ENCODE data around the gene ABRACL. TPM values are rescaled to one million over a fixed set of nuclear protein-coding genes. Genes with fewer than 3 reads are reported as not detected.

ABRACL gene
- total and polyA plus RNA-seq, 9 donors: 1.7 to 23.5 (median 7.0) TPM

DNA sequence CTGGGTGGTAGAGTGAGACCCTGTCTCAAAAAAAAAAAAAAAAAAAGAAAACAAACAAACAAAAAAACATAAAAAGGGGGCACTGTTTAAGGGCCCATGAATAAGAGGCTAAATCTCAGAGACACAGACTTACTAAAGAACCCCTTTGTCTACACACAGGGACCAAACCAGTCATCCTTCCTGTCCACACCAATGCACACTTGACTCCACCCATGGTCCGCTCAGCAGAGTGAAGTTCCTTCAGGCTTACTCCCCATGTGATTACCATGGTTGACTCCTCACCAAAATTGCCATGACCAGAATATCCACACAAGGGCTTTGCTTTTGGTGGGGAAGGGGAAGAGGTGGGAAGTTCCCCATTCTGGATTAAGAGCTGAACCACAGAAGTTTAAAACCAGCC, 21.1 kb upstream of the ABRACL start:
- no peaks in the 10 kb centered on the region for H3K4me1 ChIP-seq (ENCODE audit: insufficient read depth)
- no peak overlapping the region for H3K27ac ChIP-seq

DNA sequence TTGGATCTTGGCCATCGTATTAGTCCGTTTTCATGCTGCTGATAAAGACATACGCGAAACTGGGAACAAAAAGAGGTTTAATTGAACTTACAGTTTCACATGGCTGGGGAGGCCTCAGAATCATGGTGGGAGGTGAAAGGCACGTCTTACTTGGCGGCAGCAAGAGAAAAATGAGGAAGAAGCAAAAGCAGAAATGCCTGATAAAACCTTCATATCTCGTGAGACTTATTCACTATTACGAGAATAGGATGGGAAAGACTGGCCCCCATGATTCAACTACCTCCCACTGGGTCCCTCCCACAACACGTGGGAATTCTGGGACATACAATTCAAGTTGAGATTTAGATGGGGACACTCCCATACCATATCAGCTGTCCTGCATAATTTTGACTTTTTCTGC, 20.4 kb upstream of the ABRACL start:
- H3K36me3 ChIP-seq: no peaks in the 10 kb centered on the region
- no peaks in the 10 kb centered on the region for H3K9me3 ChIP-seq
- H3K27ac ChIP-seq: no peak overlapping the region
- no peak overlapping the region for H3K4me3 ChIP-seq
- H3K4me1 ChIP-seq (ENCODE audit: insufficient read depth): no peaks in the 10 kb centered on the region
- no peak for TF ChIP-seq EP300 (IDR thresholded peaks at IDR 0.05)
- no peak for TF ChIP-seq POLR2A (IDR thresholded peaks at IDR 0.05)
- TF ChIP-seq, protein P1, sequence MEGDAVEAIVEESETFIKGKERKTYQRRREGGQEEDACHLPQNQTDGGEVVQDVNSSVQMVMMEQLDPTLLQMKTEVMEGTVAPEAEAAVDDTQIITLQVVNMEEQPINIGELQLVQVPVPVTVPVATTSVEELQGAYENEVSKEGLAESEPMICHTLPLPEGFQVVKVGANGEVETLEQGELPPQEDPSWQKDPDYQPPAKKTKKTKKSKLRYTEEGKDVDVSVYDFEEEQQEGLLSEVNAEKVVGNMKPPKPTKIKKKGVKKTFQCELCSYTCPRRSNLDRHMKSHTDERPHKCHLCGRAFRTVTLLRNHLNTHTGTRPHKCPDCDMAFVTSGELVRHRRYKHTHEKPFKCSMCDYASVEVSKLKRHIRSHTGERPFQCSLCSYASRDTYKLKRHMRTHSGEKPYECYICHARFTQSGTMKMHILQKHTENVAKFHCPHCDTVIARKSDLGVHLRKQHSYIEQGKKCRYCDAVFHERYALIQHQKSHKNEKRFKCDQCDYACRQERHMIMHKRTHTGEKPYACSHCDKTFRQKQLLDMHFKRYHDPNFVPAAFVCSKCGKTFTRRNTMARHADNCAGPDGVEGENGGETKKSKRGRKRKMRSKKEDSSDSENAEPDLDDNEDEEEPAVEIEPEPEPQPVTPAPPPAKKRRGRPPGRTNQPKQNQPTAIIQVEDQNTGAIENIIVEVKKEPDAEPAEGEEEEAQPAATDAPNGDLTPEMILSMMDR (IDR thresholded peaks at IDR 0.05): no peak
- no peaks in the 10 kb centered on the region for H3K27me3 ChIP-seq
- WGBS, 3 donors: 84 to 88% (median 87%) methylated on average over 9 of the region's 9 CpGs
- intact Hi-C loops (cut with DNase I): no loop called here
- no peak for DNase-seq

More for the DNA sequence above, 21.1 kb upstream of the ABRACL start:
- intact Hi-C loops (cut with DNase I): no loop called here
- Histone ChIP-seq H3K27me3 (no peaks in the 10 kb centered on the region), H3K4me3 (no peak overlapping the region), H3K36me3 (no peaks in the 10 kb centered on the region), H3K9me3 (no peaks in the 10 kb centered on the region)
- no peak for DNase-seq
- TF ChIP-seq, protein P1 (IDR thresholded peaks at IDR 0.05): no peak
- TF ChIP-seq POLR2A (IDR thresholded peaks at IDR 0.05): no peak
- no peak for TF ChIP-seq EP300 (IDR thresholded peaks at IDR 0.05)
- WGBS, 3 donors: 95 to 100% (median 96%) methylated on average over 1 of the region's 1 CpG

DNA sequence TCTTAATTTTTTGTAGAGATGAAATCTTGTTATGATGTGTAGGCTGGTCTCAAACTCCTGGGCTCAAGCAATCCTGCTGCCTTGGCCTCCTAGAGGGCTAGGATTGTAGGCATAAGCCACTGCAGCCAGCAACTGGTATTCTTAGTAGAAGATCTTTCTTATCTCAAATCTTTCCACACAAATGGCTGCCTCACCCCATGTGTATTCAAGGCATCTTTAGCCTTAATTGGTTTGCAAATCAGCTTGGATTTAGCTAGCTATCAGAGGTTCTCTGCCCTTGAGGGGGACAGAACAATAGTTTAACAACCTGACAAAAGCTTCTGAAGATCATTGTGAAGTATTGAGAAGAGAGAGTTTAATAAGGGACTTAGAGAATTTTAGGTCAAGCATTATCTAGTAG, 17.9 kb upstream of the ABRACL start:
- Histone ChIP-seq H3K9me3 (no peaks in the 10 kb centered on the region), H3K4me1 (ENCODE audit: insufficient read depth) (peaks cover under 1% of the 10 kb centered on the region), H3K27me3 (no peaks in the 10 kb centered on the region), H3K36me3 (no peaks in the 10 kb centered on the region), H3K4me3 (no peak overlapping the region), H3K27ac (no peak overlapping the region)
- DNase-seq: no peak
- TF ChIP-seq, protein P1 (IDR thresholded peaks at IDR 0.05): no peak
- TF ChIP-seq EP300 (IDR thresholded peaks at IDR 0.05) (no peak), POLR2A (IDR thresholded peaks at IDR 0.05) (no peak)
- intact Hi-C loops (cut with DNase I): no loop called here

DNA sequence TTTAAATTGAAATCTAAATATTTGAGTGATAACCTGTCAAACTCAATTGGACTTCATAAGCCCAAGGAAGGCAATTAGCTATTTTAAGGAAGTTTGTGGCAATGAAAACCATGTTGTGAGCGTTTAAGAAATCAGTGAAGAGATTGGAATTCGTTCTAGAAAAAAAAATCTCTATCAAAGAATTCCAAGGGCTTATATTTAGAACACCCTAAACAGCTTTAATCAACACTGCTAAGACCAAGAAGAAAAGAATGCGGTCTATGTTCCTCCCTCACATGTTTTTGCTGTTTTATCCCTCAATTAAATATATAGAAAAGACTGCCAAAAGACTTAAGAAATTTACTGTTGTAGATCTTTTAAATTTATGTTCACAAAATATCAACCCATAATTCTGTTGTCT, 16.6 kb upstream of the ABRACL start:
- intact Hi-C loops (cut with DNase I): no loop called here
- Histone ChIP-seq H3K9me3 (no peaks in the 10 kb centered on the region), H3K4me1 (ENCODE audit: insufficient read depth) (peaks cover 3% of the 10 kb centered on the region), H3K4me3 (no peak overlapping the region), H3K27me3 (no peaks in the 10 kb centered on the region), H3K36me3 (no peaks in the 10 kb centered on the region), H3K27ac (no peak overlapping the region)
- no peak for DNase-seq
- WGBS, 3 donors: 4 to 15% (median 8%) methylated on average over 3 of the region's 3 CpGs
- TF ChIP-seq EP300 (IDR thresholded peaks at IDR 0.05) (no peak), POLR2A (IDR thresholded peaks at IDR 0.05) (no peak)
- TF ChIP-seq, protein P1 (IDR thresholded peaks at IDR 0.05): no peak

All from ovary (tissue), 9 donors.